GM12878 (cell line): Measurements from ENCODE around the gene C1QTNF1. TPM values are rescaled to one million over a fixed set of nuclear protein-coding genes. Genes with fewer than 3 reads are reported as not detected.

ENCODE experiments used
- ASH2L ChIP-seq: fragments of 300-600, 200-600 bp; sonication (generic); IDR thresholded peaks from 2 replicates; pipeline ENCODE4 v1.6.1; 2017; ENCODE audit warnings: low read depth, mild to moderate bottlenecking, borderline replicate concordance
- CBX5 ChIP-seq: sonication (generic); IDR thresholded peaks from 2 replicates; pipeline ENCODE4 v1.6.1; 2016; ENCODE audit warnings: low read depth, moderate library complexity, mild to moderate bottlenecking, inconsistent platforms
- ELK1 ChIP-seq: IDR thresholded peaks from 2 replicates; pipeline ENCODE4 v1.6.1; 2012; ENCODE audit warnings: low read depth, low read length, improper control_type of control experiment
- MYB ChIP-seq: fragments of 150-350 bp; IDR thresholded peaks from 2 replicates; pipeline ENCODE4 v1.6.1; 2014; ENCODE audit warnings: mild to moderate bottlenecking, low read depth, low read length, borderline replicate concordance
- MYC ChIP-seq: IDR thresholded peaks from 2 replicates; pipeline ENCODE4 v1.6.1; 2011; ENCODE audit warnings: mild to moderate bottlenecking, low read length, moderate library complexity, inconsistent platforms; ENCODE audit not compliant: insufficient read depth, insufficient replicate concordance, insufficient read length, severe bottlenecking
- STAT3 ChIP-seq: IDR thresholded peaks from 2 replicates; pipeline ENCODE4 v1.6.1; 2011; ENCODE audit warnings: low read depth, low read length, improper control_type of control experiment
- SUZ12 ChIP-seq: fragments of 200-600 bp; sonication (generic); IDR thresholded peaks from one replicate; pipeline ENCODE4 v1.6.1; 2018; ENCODE audit warnings: antibody characterized with exemption, mild to moderate bottlenecking; ENCODE audit not compliant: unreplicated experiment
- TCF3 ChIP-seq: IDR thresholded peaks from 2 replicates; pipeline ENCODE4 v1.6.1; 2012; ENCODE audit warnings: low read depth, mild to moderate bottlenecking, low read length, borderline replicate concordance; ENCODE audit not compliant: insufficient read depth
- polyA plus RNA-seq, 11 experiments: library from polyadenylated mRNA; depleted of rRNA in 4 of 11; unstranded in 6 of 11; stranded (reverse) in 5 of 11; fragments of >200 nt; fragmentation: Nextera tagmentation in 4 of 11; fragmentation: Illumina TruSeq in 1 of 11; extraction: Ambion mirVana in 4 of 11; extraction: Trizol in 1 of 11; gene quantifications; 1 replicate in 1 of 11; 2 replicates in 10 of 11; pipeline versions ENCODE4 v1.2.1 to v1.2.3, GENCODE V29; 2011 to 2016; ENCODE audit warnings: inconsistent platforms in 2 of 11, missing spikeins in 2 of 11, low read depth in 1 of 11
- total RNA-seq, 4 experiments: library from RNA; depleted of rRNA in 3 of 4; stranded (reverse); fragments of >200 nt in 3 of 4; fragmentation: Illumina TruSeq in 1 of 4; extraction: Trizol in 1 of 4; gene quantifications; 2 replicates each; pipeline versions ENCODE4 v1.2.1 to v1.2.3, GENCODE V29; 2013 to 2021
- TF ChIP-seq, protein P1 (sequence below): IDR thresholded peaks from 2 replicates; pipeline ENCODE4 v1.6.1; 2011; ENCODE audit warnings: borderline replicate concordance, low read depth, mild to moderate bottlenecking, moderate library complexity, mixed read lengths, low read length; ENCODE audit not compliant: insufficient read depth; ENCODE audit errors: extremely low read length
- TF ChIP-seq, protein P2 (sequence below), 3 experiments: IDR thresholded peaks in 2 of 3; conservative IDR thresholded peaks in 1 of 3; 2 replicates each; pipeline ENCODE4 v1.5.1; 2011; ENCODE audit warnings: low read depth in 3 of 3, low read length in 3 of 3, mild to moderate bottlenecking in 3 of 3, control low read depth in 2 of 3, moderate library complexity in 2 of 3, inconsistent platforms in 1 of 3, mixed read lengths in 1 of 3; ENCODE audit not compliant: control insufficient read depth in 2 of 3, insufficient read depth in 1 of 3; ENCODE audit errors: extremely low read depth in 1 of 3

Gene C1QTNF1
- total and polyA plus RNA-seq, 10 of the 15 experiments (the other 5 are each of a cell fraction or from before 2014, with no cell fraction given), result 0.05 to 1.1 (median 0.15) TPM; not detected in 4

GRCh38 chr17:78991017-78991738, 32.8 kb upstream of the C1QTNF1 start (continued):
- TF ChIP-seq, protein P1, sequence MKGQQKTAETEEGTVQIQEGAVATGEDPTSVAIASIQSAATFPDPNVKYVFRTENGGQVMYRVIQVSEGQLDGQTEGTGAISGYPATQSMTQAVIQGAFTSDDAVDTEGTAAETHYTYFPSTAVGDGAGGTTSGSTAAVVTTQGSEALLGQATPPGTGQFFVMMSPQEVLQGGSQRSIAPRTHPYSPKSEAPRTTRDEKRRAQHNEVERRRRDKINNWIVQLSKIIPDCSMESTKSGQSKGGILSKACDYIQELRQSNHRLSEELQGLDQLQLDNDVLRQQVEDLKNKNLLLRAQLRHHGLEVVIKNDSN, result no peak
- TF ChIP-seq STAT3, result no peak
- TF ChIP-seq ELK1, result no peak
- TF ChIP-seq CBX5, result no peak
- no peak for TF ChIP-seq MYC
- TF ChIP-seq TCF3, result no peak
- TF ChIP-seq, protein P2, sequence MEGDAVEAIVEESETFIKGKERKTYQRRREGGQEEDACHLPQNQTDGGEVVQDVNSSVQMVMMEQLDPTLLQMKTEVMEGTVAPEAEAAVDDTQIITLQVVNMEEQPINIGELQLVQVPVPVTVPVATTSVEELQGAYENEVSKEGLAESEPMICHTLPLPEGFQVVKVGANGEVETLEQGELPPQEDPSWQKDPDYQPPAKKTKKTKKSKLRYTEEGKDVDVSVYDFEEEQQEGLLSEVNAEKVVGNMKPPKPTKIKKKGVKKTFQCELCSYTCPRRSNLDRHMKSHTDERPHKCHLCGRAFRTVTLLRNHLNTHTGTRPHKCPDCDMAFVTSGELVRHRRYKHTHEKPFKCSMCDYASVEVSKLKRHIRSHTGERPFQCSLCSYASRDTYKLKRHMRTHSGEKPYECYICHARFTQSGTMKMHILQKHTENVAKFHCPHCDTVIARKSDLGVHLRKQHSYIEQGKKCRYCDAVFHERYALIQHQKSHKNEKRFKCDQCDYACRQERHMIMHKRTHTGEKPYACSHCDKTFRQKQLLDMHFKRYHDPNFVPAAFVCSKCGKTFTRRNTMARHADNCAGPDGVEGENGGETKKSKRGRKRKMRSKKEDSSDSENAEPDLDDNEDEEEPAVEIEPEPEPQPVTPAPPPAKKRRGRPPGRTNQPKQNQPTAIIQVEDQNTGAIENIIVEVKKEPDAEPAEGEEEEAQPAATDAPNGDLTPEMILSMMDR (IDR thresholded peaks at IDR 0.05 in 2 of 3, conservative IDR thresholded peaks at IDR 0.05 in 1 of 3; ENCODE audit: control insufficient read depth in 2 of 3, extremely low read depth in 1 of 3, insufficient read depth in 1 of 3, low read depth in 3 of 3, low read length in 3 of 3), result no peak
- TF ChIP-seq SUZ12, result no peak
- no peak for TF ChIP-seq ASH2L
- TF ChIP-seq MYB, result no peak
